ENCODE measurements around the gene GRIK2.

Gene GRIK2

GRCh38 chr6:101811108-101811507 is 417.6 kb downstream of the GRIK2 start:
- DNase-seq: no peak

- DNase-seq: no peak
Observed at GRCh38 chr6:101816716-101817115, 423.2 kb downstream of the GRIK2 start.

- no peak for DNase-seq
Observed at GRCh38 chr6:101818051-101818450, 424.5 kb downstream of the GRIK2 start.

GRCh38 chr6:101824551-101825345 is 431.2 kb downstream of the GRIK2 start:
- DNase-seq: no peak

GRCh38 chr6:101826269-101826668 is 432.8 kb downstream of the GRIK2 start:
- DNase-seq: no peak

- no peak for DNase-seq
Observed at GRCh38 chr6:101826678-101827077, 433.2 kb downstream of the GRIK2 start.

- no peak for DNase-seq
Observed at GRCh38 chr6:101830501-101831031, 437.1 kb downstream of the GRIK2 start.

- DNase-seq: no peak
Observed at GRCh38 chr6:101832371-101832770, 438.9 kb downstream of the GRIK2 start.

- DNase-seq: no peak
Observed at GRCh38 chr6:101840100-101840499, 446.6 kb downstream of the GRIK2 start.

- no peak for DNase-seq
Observed at GRCh38 chr6:101845172-101845571, 451.7 kb downstream of the GRIK2 start.

GRCh38 chr6:101845621-101846020 is 452.1 kb downstream of the GRIK2 start:
- DNase-seq: no peak

- DNase-seq: no peak
Observed at GRCh38 chr6:101847690-101848089, 454.2 kb downstream of the GRIK2 start.

- no peak for DNase-seq
Observed at GRCh38 chr6:101851911-101852310, 458.4 kb downstream of the GRIK2 start.

- DNase-seq: no peak
Observed at GRCh38 chr6:101853231-101854085, 459.9 kb downstream of the GRIK2 start.

GRCh38 chr6:101876431-101876830 is 482.9 kb downstream of the GRIK2 start:
- no peak for DNase-seq

GRCh38 chr6:101878554-101879276 is 485.2 kb downstream of the GRIK2 start:
- no peak for DNase-seq

GRCh38 chr6:101879782-101880181 is 486.3 kb downstream of the GRIK2 start:
- DNase-seq: no peak

- DNase-seq: no peak
Observed at GRCh38 chr6:101883505-101883904, 490.0 kb downstream of the GRIK2 start.

GRCh38 chr6:101887532-101887931 is 494.0 kb downstream of the GRIK2 start:
- no peak for DNase-seq

- DNase-seq: no peak
Observed at GRCh38 chr6:101907356-101908217, 514.1 kb downstream of the GRIK2 start.

GRCh38 chr6:101909366-101909765 is 515.9 kb downstream of the GRIK2 start:
- no peak for DNase-seq

GRCh38 chr6:101912311-101912710 is 518.8 kb downstream of the GRIK2 start:
- DNase-seq: no peak
